GM18520 (cell line): ENCODE measurements around the gene IL12RB2.

Experiments used
- ATAC-seq: cut with Tn5 transposase; IDR thresholded peaks from one replicate; pipeline ENCODE4 v1.9.1; 2021; ENCODE audit not compliant: unreplicated experiment

The IL12RB2 gene

GRCh38 chr1:67313934-67314671 lies 6.4 kb downstream of the IL12RB2 start:
- no peak for ATAC-seq

- ATAC-seq, result no peak
Measured at GRCh38 chr1:67314696-67315095, 7.0 kb downstream of the IL12RB2 start.

GRCh38 chr1:67316180-67316902 lies 8.7 kb downstream of the IL12RB2 start:
- ATAC-seq, result no peak

- ATAC-seq, result no peak
Measured at GRCh38 chr1:67316918-67317317, 9.2 kb downstream of the IL12RB2 start.

GRCh38 chr1:67317803-67318202 lies 10.1 kb downstream of the IL12RB2 start:
- ATAC-seq, result no peak

- no peak for ATAC-seq
Measured at GRCh38 chr1:67322442-67322841, 14.8 kb downstream of the IL12RB2 start.

- no peak for ATAC-seq
Measured at GRCh38 chr1:67323087-67323486, 15.4 kb downstream of the IL12RB2 start.

- ATAC-seq, result no peak
Measured at GRCh38 chr1:67324068-67324467, 16.4 kb downstream of the IL12RB2 start.

GRCh38 chr1:67327864-67328466 lies 20.3 kb downstream of the IL12RB2 start:
- ATAC-seq, result no peak

- ATAC-seq, result peak; percentile 95
Measured at GRCh38 chr1:67332653-67333529, 25.2 kb downstream of the IL12RB2 start.

- ATAC-seq, result no peak
Measured at GRCh38 chr1:67333603-67334002, 25.9 kb downstream of the IL12RB2 start.

- ATAC-seq, result no peak
Measured at GRCh38 chr1:67335411-67335810, 27.7 kb downstream of the IL12RB2 start.

GRCh38 chr1:67336157-67336556 lies 28.5 kb downstream of the IL12RB2 start:
- ATAC-seq, result no peak

GRCh38 chr1:67336783-67337182 lies 29.1 kb downstream of the IL12RB2 start:
- no peak for ATAC-seq

GRCh38 chr1:67338642-67339041 lies 31.0 kb downstream of the IL12RB2 start:
- peak; percentile 26 for ATAC-seq

GRCh38 chr1:67339623-67340343 lies 32.1 kb downstream of the IL12RB2 start:
- peak; percentile 26 for ATAC-seq

GRCh38 chr1:67342076-67342890 lies 34.6 kb downstream of the IL12RB2 start:
- ATAC-seq, result peak; percentile 20

- ATAC-seq, result no peak
Measured at GRCh38 chr1:67345556-67345955, 37.9 kb downstream of the IL12RB2 start.

GRCh38 chr1:67346982-67347381 lies 39.3 kb downstream of the IL12RB2 start:
- ATAC-seq, result no peak
